HG03175 (cell line): ENCODE data around the gene MYRFL.
A peak's percentile ranks its signal among the peaks of the same experiment; 100 is the strongest.
"Not testable (repeated sequence)": the region's sequence is repeated elsewhere in the genome, so short reads cannot be mapped to it uniquely, and the experiment has no call there.

Source experiments
- ATAC-seq: cut with Tn5 transposase; IDR thresholded peaks from one replicate; pipeline ENCODE4 v1.9.1; 2021; ENCODE audit warnings: mild to moderate bottlenecking, moderate library complexity; ENCODE audit not compliant: unreplicated experiment

The MYRFL gene

DNA sequence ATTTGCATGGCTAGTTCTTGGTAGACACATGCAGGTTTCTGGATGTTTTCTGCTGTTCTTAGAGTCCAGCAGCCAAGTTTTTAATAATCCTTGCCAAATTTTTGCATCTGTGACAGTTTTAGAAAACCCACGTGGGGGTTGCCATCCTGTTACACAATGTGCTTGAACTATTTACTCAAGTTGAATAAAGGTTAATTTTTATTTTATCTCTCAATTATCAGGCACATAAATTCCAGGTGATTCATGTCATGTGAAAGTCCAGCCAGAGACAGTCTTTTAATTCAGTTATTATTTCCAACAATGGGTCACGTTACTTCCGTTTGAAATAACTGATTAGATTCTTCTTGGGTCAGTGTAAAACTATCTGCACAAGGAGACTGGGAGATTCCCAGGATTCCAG lies 15.7 kb downstream of the MYRFL start:
- no peak for ATAC-seq

DNA sequence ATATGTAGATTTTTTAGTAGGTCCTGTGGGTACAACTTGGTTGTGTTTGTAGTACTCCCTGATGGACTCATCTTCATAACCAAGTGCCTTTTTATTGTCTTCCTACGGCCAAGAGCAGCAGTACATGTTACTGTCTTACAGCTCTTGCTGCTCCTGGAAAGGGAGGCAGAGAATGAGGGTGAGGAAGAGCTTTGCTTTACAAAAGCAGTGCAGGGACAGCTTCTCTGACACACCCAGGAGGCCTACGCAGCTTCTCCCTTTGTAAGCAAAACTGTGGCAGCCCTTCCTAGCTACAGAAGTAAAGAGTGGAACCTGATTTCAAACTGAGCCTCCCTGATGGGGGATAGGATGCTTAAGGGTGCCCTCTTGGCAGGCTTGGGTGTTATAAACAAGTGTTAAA lies 18.6 kb downstream of the MYRFL start:
- ATAC-seq = no peak

DNA sequence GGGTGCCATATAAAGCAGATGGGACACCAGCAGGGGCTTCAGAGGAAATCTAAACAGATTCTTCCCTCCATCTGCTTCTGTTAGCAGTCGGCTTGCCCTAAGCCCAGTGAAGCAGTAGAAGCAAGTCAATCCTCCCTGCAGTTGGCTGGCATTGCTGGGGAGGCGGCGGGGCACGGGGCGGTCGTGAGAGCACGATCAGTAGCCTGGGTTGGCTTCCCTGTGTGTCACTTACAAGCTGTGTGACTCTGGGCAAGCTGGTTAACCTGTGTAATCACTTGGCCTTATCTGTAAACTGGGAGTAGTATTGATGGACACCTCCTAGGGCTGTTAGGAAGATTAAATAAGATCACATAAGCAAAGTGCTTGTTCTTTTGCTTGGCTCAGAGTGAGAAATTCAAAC lies 19.4 kb downstream of the MYRFL start:
- no peak for ATAC-seq

DNA sequence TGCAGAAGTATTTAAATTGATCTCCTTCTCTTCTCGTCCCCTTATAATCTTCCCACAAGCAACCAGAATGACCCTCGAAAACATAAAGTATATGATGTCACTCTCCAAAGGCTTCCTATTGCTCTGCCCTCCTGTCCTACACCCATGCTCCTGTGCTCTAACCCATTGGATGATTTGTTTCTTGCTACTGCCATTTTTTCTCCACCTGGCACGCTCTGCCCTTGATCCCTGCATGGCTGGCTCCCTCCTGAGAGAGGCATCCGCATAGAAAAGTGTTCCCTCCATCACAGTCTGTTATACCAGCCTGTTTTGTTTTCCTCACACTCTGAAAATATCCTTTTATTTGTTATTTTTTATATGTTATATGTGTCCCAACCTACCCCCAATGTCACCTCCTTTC lies 19.8 kb downstream of the MYRFL start:
- no peak for ATAC-seq

DNA sequence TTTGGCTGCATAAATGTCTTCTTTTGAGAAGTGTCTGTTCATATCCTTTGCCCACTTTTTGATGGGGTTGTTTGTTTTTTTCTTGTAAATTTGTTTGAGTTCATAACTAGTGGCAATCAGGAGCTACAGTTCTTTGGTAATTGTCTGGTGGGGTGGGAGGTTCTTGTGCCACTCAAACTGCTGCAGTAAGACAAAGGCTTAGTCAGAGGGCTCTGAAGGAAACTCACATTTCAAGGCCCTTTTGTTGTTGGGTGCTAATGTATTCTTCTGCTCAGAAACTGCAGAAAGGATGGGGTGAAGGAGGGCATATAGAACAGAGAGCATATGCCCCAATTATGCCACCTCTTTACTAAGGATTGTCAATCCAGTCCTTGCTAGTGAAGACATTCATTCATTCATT lies 21.9 kb downstream of the MYRFL start:
- ATAC-seq = no peak

DNA sequence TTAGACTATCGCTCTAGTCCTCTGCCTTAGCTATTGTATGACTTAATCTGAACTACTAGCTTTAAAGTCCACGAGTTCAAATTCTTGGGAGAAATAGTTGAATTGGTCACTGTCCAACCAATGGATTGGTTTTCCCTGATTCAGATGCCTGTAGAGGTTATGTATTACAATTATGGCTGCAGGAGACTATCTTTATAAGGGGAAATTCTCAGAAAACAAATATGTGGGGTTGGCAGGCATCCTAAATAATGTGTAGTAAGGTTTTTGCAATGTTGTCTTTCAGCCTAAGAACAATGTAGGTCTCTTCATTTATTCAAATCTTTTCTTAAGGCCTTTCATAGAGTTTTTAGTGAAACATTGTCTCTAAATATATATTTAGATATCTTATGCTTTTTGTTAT lies 26.9 kb downstream of the MYRFL start:
- no peak for ATAC-seq

DNA sequence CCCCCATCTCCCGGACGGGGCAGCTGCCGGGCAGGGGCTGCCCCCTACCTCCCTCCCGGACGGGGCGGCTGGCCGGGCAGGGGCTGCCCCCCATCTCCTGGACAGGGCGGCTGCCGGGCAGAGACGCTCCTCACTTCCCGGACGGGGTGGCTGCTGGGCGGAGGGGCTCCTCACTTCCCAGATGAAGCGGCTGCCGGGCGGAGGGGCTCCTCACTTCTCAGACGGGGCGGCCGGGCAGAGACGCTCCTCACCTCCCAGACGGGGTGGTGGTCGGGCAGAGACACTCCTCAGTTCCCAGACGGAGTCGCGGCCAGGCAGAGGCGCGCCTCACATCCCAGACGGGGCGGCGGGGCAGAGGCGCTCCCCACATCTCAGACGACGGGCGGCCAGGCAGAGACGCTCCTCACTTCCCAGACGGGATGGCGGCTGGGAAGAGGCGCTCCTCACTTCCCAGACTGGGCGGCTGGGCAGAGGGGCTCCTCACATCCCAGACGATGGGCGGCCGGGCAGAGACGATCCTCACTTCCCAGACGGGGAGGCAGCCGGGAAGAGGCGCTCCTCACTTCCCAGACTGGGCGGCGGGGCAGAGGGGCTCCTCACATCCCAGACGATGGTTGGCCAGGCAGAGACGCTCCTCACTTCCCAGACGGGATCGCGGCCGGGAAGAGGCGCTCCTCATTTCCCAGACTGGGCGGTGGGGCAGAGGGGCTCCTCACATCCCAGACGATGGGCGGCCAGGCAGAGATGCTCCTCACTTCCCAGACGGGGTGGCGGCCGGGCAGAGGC lies 28.3 kb downstream of the MYRFL start:
- not testable (repeated sequence) for ATAC-seq

DNA sequence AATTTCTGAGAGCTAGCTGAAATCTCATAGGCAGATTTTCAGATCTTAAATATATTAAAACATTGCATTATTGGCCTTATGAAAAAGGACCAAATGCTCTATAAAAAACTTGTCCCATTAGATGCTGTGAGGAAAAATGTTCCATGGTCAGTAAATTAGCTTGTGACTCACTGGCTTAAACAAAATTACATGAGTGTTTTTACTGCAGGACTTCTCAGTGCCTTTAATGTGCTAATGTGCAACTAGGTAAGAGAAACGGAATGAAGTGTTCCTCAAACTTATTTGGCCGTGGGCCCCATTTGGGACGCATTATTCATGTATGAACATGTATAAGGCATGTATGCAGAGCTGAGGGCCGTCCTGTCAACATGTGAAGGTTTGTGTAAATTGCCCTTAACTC lies 41.7 kb downstream of the MYRFL start:
- ATAC-seq = no peak

DNA sequence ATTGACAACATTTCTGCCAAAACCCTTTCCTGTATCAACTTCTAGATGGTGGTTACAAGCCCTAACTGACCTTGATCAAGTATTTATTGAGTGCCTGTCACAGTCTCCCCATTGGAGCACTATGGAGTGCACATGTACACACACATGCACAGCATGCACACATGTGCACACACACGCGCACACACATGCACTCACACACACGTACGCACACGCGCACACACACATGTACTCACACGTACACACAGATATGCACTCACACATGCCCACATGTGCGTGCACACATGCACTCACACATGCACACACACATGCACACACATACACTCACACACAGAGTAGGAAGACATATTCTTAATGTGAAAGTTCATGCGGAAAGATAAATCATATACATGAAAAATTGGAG lies 43.7 kb downstream of the MYRFL start:
- no peak for ATAC-seq

DNA sequence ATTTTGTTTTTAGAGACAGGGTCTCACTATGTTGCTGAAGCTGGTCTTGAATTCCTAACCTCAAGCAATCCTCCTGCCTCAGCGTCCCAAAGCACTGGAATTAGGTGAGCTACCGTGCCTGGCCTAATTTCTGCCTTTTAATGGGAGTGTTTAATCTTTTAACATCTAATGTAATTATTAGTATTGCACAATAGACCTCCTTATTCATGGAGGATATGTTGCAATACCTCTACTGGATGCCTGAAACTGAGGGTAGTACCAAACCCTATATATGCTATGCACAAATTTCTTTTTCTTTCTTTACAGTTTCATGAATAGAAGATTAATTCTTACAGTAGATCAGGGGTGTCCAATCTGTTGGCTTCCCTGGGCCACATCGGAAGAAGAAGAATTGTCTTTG lies 47.8 kb downstream of the MYRFL start:
- no peak for ATAC-seq

DNA sequence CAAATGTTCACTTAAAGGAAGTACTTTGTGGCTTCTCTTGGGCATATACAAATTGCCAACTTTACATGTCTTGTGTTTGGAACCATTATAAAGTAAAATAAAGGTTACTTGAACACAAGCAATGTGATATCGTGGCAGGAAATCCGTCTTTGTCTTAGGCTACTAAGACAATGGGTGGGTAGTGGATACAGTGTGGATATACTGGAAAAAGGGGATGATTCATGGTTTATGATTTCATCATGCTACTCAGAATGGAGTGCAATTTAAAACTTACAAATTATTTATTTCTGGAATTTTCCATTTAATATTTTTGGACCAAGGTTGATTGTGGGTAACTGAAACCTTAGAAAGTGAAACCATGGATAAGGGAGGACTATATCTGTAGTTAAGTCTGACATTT lies 48.4 kb downstream of the MYRFL start:
- ATAC-seq = no peak

DNA sequence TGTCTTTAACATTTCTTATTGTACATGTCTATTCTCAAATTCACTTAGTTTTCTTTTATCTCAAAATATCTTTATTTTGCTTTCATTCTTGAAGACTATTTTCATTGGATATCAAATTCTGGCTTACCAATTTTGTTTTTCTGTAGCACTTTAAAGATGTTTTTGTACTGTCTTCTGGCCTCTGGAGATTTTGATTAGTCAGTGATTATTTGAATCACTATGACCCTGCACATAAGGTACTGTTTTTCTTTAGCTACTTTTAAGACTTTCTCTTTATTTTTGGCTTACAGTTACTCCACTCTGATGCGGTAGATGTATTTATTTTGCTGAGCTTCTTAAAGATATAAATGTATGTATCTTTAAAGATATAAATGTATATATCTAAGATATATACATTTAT lies 49.6 kb downstream of the MYRFL start:
- ATAC-seq = no peak

DNA sequence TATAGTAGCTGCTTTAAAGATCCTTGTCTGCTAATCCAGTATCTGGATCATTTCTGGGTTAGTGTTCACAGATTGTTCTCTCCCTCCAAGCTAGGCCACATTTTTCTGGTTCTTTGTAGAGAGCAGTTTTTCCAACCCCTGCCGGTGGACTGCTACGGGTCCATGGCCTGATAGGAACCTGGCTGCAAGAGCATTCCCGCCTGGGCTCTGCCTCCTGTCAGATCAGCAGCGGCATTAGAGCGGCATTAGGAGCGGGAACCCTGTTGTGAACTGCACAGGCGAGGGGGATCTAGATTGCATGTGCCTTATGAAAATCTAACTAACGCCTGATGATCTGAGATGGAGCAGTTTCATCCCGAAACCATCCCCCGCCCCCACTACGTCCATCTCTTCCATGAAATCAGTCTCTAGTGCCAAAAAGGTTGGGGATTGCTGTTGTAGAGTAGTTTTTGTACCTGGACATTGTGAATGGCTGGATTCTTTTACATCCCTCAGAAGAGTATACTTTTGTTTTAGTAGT lies 50.4 kb downstream of the MYRFL start:
- no peak for ATAC-seq

DNA sequence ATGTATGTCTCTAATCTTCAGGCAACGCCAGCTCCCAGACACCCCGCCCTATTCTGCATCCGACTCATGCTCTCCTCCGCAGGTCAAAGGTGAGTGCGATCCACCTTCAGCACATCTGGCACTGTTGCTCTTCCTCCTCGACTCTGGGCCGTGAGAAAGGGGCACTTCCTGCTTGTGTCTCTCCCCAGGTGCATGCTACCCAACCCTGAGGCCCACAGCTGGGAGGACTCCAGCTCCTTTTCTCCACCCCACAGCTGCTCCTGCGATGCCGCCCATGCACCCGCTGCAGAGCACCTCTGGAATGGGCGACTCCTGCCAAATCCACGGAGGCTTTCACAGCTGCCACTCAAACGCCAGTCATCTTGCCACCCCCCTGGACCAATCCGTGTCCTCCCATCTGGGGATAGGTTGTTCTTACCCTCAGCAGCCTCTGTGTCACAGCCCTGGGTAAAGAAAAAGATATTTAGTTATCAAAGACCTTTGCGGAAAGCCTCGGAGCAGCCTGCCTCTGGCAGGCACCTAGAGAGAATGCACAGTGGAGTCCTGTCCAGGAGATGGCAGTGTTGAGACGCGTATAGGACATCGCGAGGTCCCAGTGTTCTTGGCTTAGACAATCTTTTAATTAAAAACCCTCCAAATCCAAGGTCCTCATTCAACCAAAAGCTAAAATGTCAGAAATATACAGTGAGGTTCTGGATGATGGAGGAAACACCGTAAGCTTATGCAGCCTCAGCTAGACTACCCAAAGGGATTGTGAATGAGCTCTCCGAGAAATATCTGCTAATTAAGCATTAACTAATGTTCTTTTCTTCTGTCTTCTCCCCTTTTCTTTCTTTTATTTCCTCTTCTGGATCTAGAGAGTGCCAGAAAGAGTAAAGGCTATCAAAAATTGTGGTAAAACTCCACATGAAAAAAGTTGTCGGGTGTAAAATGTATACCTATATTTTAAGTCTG lies 54.3 kb downstream of the MYRFL start:
- ATAC-seq = peak; percentile 94

DNA sequence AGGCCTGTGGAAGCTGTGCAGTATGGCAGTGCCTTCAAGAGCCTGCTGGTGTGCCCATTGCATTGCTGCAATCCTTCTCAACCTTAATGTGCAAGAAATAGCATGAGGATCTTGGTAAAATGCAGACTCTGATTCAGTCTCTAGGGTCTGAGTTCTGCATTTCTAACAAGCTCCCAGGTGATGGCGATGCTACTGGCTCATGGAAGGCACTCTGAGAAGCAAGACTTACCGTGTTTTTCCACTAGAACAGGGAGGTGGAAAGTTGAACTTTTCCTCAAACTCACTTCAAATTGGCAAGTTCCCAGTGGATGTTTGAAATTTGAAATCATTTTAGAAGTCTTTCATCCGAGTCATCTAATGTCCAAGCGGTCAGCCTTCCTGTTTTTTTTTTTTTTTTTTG lies 55.5 kb downstream of the MYRFL start:
- ATAC-seq = no peak

DNA sequence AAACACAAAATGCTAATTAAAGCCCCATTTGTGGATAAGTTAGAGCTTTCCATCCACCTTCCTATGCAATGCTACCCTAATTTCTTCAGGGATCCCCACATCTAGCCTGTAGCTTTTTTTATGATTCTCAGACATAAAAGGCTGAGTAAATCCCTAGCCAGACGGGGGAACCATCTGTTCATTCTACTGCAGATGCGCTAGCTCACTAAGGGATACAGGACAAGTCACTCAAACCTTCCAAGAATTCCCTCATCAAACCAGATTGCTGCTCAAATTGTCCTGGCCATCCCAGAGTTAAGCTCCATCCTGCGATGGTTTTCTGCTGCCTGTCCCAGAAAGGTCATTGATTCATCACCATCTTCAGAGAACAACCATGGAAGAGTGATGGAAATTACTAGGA lies 56.7 kb downstream of the MYRFL start:
- no peak for ATAC-seq

DNA sequence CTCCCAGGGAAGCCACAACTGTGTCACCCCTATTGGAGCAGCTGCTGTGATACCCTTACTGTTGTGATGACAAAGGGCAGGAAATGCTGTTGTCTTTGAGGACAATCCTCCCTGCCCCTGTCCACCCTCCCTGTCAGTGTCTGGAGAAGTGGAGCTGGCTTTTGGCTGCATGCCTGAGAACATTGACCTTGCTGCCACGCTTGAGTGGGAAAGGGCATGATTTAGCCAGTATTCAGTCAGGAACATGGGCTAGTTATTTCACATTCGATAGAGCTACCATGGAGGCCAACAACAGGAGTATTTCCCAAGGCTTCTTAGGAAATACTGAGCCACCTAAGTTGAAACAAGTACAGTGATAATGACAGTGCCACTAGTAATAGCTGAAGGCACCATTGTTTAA lies 59.4 kb downstream of the MYRFL start:
- no peak for ATAC-seq

DNA sequence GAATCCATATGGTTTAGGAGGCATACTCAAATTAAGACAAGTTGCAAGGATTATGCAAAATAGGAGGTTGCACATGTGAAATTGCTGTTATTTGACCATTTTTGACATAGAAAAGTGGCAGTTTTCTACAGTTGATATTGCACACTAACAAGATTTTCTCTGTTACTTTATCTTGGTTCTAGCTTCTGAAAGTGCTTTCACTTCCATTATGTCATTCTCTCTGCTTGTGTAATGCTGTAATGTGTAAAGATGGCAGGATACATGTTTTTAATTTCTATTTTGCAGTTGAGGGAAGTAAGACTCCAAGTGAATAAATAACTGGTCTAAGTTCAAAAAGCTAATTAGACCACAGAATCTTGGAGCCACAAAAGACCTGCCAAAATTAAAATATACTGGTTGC lies 60.6 kb downstream of the MYRFL start:
- ATAC-seq = no peak

DNA sequence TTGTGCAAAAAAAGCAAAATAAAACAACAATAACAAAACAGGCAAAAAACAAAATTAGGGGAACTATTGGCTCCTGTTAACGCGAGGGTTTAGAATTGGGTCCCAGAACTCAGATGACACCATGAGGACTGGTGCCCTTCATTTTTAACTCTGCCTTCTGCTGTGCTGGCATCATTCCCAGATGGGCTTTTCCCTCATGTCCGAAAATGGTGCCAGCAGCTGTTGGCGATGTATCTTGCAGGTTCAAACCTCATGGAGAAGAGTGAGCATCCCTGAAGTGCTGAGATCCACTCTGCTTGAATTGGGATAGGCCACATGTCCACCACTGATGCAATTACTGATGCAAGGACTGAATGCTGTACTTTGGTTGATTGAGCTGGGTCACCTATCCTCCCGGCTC lies 61.1 kb downstream of the MYRFL start:
- no peak for ATAC-seq

DNA sequence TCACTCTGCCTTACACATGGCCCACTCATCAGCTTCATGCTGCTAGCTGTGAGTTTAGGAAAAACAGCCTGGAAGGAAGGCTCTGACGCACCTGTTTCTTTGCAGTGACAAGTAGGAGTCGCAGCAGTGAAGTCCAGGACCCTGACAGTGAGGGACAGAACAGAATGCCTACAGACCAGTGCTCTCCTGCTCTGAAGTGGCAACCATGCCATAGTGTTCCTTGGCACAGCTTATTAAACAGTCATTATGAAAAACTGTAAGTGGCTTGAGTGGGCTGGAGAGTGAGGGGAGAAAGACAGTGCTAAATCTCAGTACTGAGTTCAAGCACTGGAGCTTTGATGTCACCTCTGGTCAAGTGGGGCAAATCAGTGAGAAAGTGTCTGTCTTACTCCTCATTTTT lies 61.7 kb downstream of the MYRFL start:
- no peak for ATAC-seq

DNA sequence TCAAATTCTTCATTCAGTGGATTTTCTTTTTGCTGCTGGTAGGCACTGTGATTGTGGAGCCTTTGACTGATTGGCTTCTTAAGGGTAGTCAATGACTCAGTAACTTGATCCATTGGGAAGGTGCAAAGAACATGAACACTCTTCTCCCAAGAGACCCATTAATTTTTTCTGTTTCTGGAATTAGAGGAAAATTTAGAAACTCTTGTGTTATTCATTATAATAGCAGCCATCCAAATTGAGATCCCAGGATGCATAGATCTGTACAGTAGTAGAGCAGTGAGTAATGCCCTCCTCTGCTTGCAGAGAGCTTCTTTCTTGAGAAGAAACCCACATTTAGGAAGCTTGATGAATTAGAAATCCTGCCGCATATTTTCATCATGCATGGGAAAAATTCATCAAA lies 63.9 kb downstream of the MYRFL start:
- ATAC-seq = no peak

DNA sequence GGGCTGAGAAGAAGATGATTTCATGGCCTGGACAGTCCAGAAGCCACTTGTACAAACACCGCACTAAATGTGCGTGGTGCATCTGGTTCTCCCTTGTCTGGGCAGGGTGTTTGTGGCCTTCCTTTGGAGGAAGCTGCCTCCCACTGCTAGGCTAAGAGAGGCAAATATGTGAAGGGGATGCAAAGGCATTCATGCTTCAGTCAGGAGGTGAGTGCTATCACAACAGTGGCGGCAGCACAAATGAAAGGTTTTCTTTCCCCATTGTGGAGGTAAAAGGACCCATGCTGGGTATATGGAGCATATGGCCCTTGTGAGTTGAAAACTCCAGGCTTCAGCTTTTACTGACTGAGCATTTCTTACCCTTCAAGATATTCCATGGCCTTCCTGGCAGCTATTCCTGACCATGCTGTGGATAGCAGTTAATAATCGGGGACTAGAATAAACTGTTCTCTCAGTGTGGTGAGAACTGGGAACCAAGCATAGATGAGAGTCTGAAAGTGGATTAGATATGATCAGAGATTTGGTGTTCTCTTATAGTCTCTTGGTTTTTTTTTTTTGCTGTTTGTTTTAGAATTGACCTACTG lies 69.9 kb downstream of the MYRFL start:
- no peak for ATAC-seq
